HEK293 (cell line): ENCODE measurements around the gene CD69.

Experiments
- CTCF ChIA-PET: fragments of 350-600 bp; formaldehyde crosslinking; extraction: SDS; loops from one replicate; lab custom pipeline; 2021; ENCODE audit warnings: antibody characterized with exemption; lab: Yijun Ruan, JAX
- POLR2A ChIA-PET: fragments of 300-600 bp; formaldehyde crosslinking; extraction: SDS; loops from one replicate; lab custom pipeline; 2020; ENCODE audit warnings: antibody characterized with exemption, inconsistent platforms; lab: Yijun Ruan, JAX
- H3K27ac ChIP-seq: fragments of 200-500 bp; sonication (Bioruptor generic); 2 replicates; pipeline ENCODE4 v1.5.1; 2014; ENCODE audit warnings: low read depth, low read length, control low read depth, inconsistent platforms; ENCODE audit errors: extremely low read depth
- H3K36me3 ChIP-seq, 2 experiments: fragments of 200-500 bp in 1 of 2; sonication (Bioruptor generic) in 1 of 2; 1 replicate in 1 of 2; 2 replicates in 1 of 2; pipeline ENCODE4 v1.5.1; 2014 to 2017; ENCODE audit warnings: inconsistent platforms in 2 of 2, low read length in 2 of 2; ENCODE audit not compliant: control insufficient read depth in 2 of 2, insufficient read depth in 1 of 2
- H3K4me1 ChIP-seq: fragments of 200-500 bp; sonication (Bioruptor generic); 2 replicates; pipeline ENCODE4 v1.5.1; 2014; ENCODE audit warnings: mild to moderate bottlenecking, low read length, inconsistent platforms; ENCODE audit not compliant: control insufficient read depth, insufficient read depth
- H3K4me3 ChIP-seq: 2 replicates; pipeline ENCODE4 v1.5.1; 2011; ENCODE audit warnings: low read depth, mild to moderate bottlenecking, control low read depth, low read length, moderate library complexity
- H3K9me3 ChIP-seq: fragments of 200-500 bp; sonication (Bioruptor generic); 2 replicates; pipeline ENCODE4 v1.5.1; 2014; ENCODE audit warnings: low read depth, low read length, inconsistent platforms; ENCODE audit not compliant: control insufficient read depth, insufficient read depth
- HOXD13 ChIP-seq: sonication (generic); formaldehyde crosslinking; IDR thresholded peaks from 2 replicates; pipeline ENCODE4 v1.8.0; 2022; ENCODE audit warnings: missing genetic modification reagents, borderline replicate concordance
- KLF1 ChIP-seq: fragments of 450-650 bp; formaldehyde crosslinking; IDR thresholded peaks from 2 replicates; pipeline ENCODE4 v1.5.1; 2016; ENCODE audit warnings: missing biosample characterization, missing genetic modification characterization
- TCF7L2 ChIP-seq: IDR thresholded peaks from 2 replicates; pipeline ENCODE4 v1.6.1; 2011; ENCODE audit warnings: low read depth, mild to moderate bottlenecking, inconsistent platforms, low read length, moderate library complexity, borderline replicate concordance
- ZEB2 ChIP-seq: fragments of 450-650 bp; formaldehyde crosslinking; IDR thresholded peaks from 2 replicates; pipeline ENCODE4 v1.5.1; 2016; ENCODE audit warnings: missing biosample characterization, missing genetic modification characterization
- ZIC2 ChIP-seq: fragments of 450-650 bp; formaldehyde crosslinking; IDR thresholded peaks from 2 replicates; pipeline ENCODE4 v1.5.1; 2016; ENCODE audit warnings: missing biosample characterization, missing genetic modification characterization
- ZNF140 ChIP-seq: fragments of 450-650 bp; formaldehyde crosslinking; IDR thresholded peaks from 2 replicates; pipeline ENCODE4 v1.5.1; 2016; ENCODE audit warnings: missing biosample characterization, missing genetic modification characterization
- ZNF157 ChIP-seq: fragments of 450-650 bp; formaldehyde crosslinking; IDR thresholded peaks from 2 replicates; pipeline ENCODE4 v1.5.1; 2016; ENCODE audit warnings: missing biosample characterization, missing genetic modification characterization
- ZNF248 ChIP-seq: fragments of 450-650 bp; formaldehyde crosslinking; IDR thresholded peaks from 2 replicates; pipeline ENCODE4 v1.5.1; 2017; ENCODE audit warnings: missing biosample characterization, missing genetic modification characterization
- ZNF292 ChIP-seq: fragments of 450-650 bp; formaldehyde crosslinking; IDR thresholded peaks from 2 replicates; pipeline ENCODE4 v1.5.1; 2016; ENCODE audit warnings: low read depth, missing biosample characterization, missing genetic modification characterization, borderline replicate concordance
- ZNF350 ChIP-seq: fragments of 450-650 bp; formaldehyde crosslinking; IDR thresholded peaks from 2 replicates; pipeline ENCODE4 v1.5.0; 2017; ENCODE audit warnings: missing biosample characterization, mild to moderate bottlenecking, missing genetic modification characterization
- ZNF501 ChIP-seq: fragments of 450-650 bp; formaldehyde crosslinking; IDR thresholded peaks from 2 replicates; pipeline ENCODE4 v1.5.1; 2016; ENCODE audit warnings: missing biosample characterization, missing genetic modification characterization
- ZNF514 ChIP-seq: fragments of 450-650 bp; formaldehyde crosslinking; IDR thresholded peaks from 2 replicates; pipeline ENCODE4 v1.5.1; 2016; ENCODE audit warnings: missing biosample characterization, missing genetic modification characterization
- ZNF521 ChIP-seq: fragments of 450-650 bp; formaldehyde crosslinking; IDR thresholded peaks from 2 replicates; pipeline ENCODE4 v1.5.1; 2017; ENCODE audit warnings: missing biosample characterization, mild to moderate bottlenecking, missing genetic modification characterization
- ZNF530 ChIP-seq: fragments of 450-650 bp; formaldehyde crosslinking; IDR thresholded peaks from 2 replicates; pipeline ENCODE4 v1.5.1; 2016; ENCODE audit warnings: low read depth, missing biosample characterization, missing genetic modification characterization
- ZNF558 ChIP-seq: fragments of 450-650 bp; formaldehyde crosslinking; IDR thresholded peaks from 2 replicates; pipeline ENCODE4 v1.5.1; 2016; ENCODE audit warnings: missing biosample characterization, missing genetic modification characterization
- ZNF585B ChIP-seq: fragments of 450-650 bp; formaldehyde crosslinking; IDR thresholded peaks from 2 replicates; pipeline ENCODE4 v1.5.1; 2016; ENCODE audit warnings: missing biosample characterization, missing genetic modification characterization
- ZNF654 ChIP-seq: fragments of 450-650 bp; formaldehyde crosslinking; IDR thresholded peaks from 2 replicates; pipeline ENCODE4 v1.5.1; 2016; ENCODE audit warnings: low read depth, missing biosample characterization, missing genetic modification characterization
- ZNF670 ChIP-seq: fragments of 450-650 bp; formaldehyde crosslinking; IDR thresholded peaks from 2 replicates; pipeline ENCODE4 v1.5.1; 2016; ENCODE audit warnings: missing biosample characterization, missing genetic modification characterization, low read depth
- ZNF677 ChIP-seq: fragments of 450-650 bp; IDR thresholded peaks from 2 replicates; pipeline ENCODE4 v1.5.0; 2018; ENCODE audit warnings: missing biosample characterization, mild to moderate bottlenecking, missing genetic modification characterization, moderate library complexity
- ZNF707 ChIP-seq: fragments of 450-650 bp; formaldehyde crosslinking; IDR thresholded peaks from 2 replicates; pipeline ENCODE4 v1.5.1; 2016; ENCODE audit warnings: missing biosample characterization, missing genetic modification characterization
- ZNF785 ChIP-seq: fragments of 450-650 bp; formaldehyde crosslinking; IDR thresholded peaks from 2 replicates; pipeline ENCODE4 v1.5.1; 2016; ENCODE audit warnings: missing biosample characterization, missing genetic modification characterization
- ZNF792 ChIP-seq: fragments of 450-650 bp; formaldehyde crosslinking; IDR thresholded peaks from 2 replicates; pipeline ENCODE4 v1.5.1; 2016; ENCODE audit warnings: missing biosample characterization, missing genetic modification characterization
- ZSCAN16 ChIP-seq: fragments of 450-650 bp; formaldehyde crosslinking; IDR thresholded peaks from 2 replicates; pipeline ENCODE4 v1.5.1; 2016; ENCODE audit warnings: missing biosample characterization, missing genetic modification characterization
- ZSCAN30 ChIP-seq: fragments of 450-650 bp; IDR thresholded peaks from 2 replicates; pipeline ENCODE4 v1.5.1; 2018; ENCODE audit warnings: missing biosample characterization, mild to moderate bottlenecking, missing genetic modification characterization, moderate library complexity
- TF ChIP-seq, protein P1 (sequence below): IDR thresholded peaks from 2 replicates; pipeline ENCODE4 v1.6.1; 2011; ENCODE audit warnings: mild to moderate bottlenecking, low read depth, low read length, borderline replicate concordance
- TF ChIP-seq, protein P2 (sequence below): fragments of 450-650 bp; formaldehyde crosslinking; IDR thresholded peaks from 2 replicates; pipeline ENCODE4 v1.5.1; 2017; ENCODE audit warnings: missing biosample characterization, mild to moderate bottlenecking, missing genetic modification characterization, moderate library complexity
- TF ChIP-seq, protein P3 (sequence below): fragments of 450-650 bp; formaldehyde crosslinking; IDR thresholded peaks from 2 replicates; pipeline ENCODE4 v1.5.1; 2016; ENCODE audit warnings: missing biosample characterization, missing genetic modification characterization

The CD69 gene

DNA sequence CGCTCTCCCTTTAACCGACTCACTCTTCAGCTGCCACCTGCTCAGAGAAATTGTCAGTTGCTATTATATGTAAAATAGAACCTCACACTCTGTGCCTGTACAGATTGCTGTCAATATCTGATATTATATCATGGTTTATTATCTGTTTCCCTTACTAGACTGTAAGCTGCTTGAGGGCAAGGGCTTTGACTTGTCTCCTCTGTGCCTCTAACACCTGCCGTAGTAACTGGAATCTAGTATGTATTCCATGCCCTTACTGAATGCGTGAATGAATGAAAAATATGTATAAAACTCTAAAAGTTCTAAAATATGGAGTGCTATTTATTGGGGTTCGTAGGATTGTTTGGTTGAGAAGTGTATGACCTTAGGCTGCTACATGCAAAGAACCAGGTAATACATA, 1.7 kb upstream of the CD69 start:
- TF ChIP-seq ZNF654 (no peak), ZNF707 (no peak), ZEB2 (tag by site-specific recombination) (no peak), ZNF785 (tag by site-specific recombination) (no peak), TCF7L2 (no peak), ZNF521 (no peak), ZNF670 (tag by site-specific recombination) (no peak), ZNF157 (tag by site-specific recombination) (no peak), ZNF350 (no peak), ZSCAN16 (tag by site-specific recombination) (no peak), ZNF140 (tag by site-specific recombination) (no peak), ZNF501 (tag by site-specific recombination) (no peak), HOXD13 (no peak), ZNF585B (tag by site-specific recombination) (no peak), ZNF248 (tag by site-specific recombination) (no peak)
- TF ChIP-seq, protein P1, sequence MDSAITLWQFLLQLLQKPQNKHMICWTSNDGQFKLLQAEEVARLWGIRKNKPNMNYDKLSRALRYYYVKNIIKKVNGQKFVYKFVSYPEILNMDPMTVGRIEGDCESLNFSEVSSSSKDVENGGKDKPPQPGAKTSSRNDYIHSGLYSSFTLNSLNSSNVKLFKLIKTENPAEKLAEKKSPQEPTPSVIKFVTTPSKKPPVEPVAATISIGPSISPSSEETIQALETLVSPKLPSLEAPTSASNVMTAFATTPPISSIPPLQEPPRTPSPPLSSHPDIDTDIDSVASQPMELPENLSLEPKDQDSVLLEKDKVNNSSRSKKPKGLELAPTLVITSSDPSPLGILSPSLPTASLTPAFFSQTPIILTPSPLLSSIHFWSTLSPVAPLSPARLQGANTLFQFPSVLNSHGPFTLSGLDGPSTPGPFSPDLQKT: no peak
- TF ChIP-seq, protein P2, sequence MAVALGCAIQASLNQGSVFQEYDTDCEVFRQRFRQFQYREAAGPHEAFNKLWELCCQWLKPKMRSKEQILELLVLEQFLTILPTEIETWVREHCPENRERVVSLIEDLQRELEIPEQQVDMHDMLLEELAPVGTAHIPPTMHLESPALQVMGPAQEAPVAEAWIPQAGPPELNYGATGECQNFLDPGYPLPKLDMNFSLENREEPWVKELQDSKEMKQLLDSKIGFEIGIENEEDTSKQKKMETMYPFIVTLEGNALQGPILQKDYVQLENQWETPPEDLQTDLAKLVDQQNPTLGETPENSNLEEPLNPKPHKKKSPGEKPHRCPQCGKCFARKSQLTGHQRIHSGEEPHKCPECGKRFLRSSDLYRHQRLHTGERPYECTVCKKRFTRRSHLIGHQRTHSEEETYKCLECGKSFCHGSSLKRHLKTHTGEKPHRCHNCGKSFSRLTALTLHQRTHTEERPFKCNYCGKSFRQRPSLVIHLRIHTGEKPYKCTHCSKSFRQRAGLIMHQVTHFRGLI (tag by site-specific recombination): no peak
- ChIA-PET CTCF (interaction anchor here (0.6 to 5.3 kb wide), 3 partner anchors 12 to 1025 kb away, joined by 3 to 46 read pairs (median 3); no protein-coding TSS in a partner anchor), POLR2A (no interaction called here)
- Histone ChIP-seq H3K4me1 (no peaks in the 10 kb centered on the region), H3K9me3 (no peaks in the 10 kb centered on the region), H3K27ac (no peak overlapping the region), H3K36me3 (no peaks in the 10 kb centered on the region), H3K4me3 (no peak overlapping the region)

DNA sequence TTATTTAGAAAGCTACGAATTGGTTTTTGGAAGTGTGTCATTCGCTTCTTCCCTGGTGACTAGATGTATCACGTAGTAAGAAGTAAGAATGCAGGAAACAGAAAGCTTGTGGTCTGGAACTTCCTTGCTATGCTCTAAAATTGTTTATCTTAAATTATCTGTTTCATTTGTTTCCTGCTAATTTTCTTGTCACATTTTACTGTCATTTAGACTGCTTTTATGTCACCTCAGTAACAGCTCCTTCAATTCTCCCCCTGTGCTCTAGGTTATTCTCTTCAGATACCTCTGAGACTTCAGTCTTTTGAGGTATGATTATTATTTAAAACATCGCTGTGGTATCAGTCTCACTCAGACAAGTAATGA, 699 bp upstream of the CD69 start:
- CTCF ChIA-PET: interaction anchor here (5.3 kb wide), 1 partner anchor 11 kb away, joined by 46 read pairs; no protein-coding TSS in a partner anchor
- H3K9me3 ChIP-seq: no peaks in the 10 kb centered on the region
- no peaks in the 10 kb centered on the region for H3K36me3 ChIP-seq
- no peaks in the 10 kb centered on the region for H3K4me1 ChIP-seq
- POLR2A ChIA-PET: no interaction called here
- no peak overlapping the region for H3K4me3 ChIP-seq
- no peak for TF ChIP-seq ZNF514
- no peak for TF ChIP-seq KLF1 (tag by site-specific recombination)
- no peak for TF ChIP-seq ZNF792
- TF ChIP-seq ZSCAN30: no peak
- TF ChIP-seq ZNF558 (tag by site-specific recombination): no peak
- TF ChIP-seq HOXD13: no peak
- no peak for TF ChIP-seq ZNF530 (tag by site-specific recombination)
- no peak for TF ChIP-seq ZIC2 (tag by site-specific recombination)
- TF ChIP-seq, protein P3, sequence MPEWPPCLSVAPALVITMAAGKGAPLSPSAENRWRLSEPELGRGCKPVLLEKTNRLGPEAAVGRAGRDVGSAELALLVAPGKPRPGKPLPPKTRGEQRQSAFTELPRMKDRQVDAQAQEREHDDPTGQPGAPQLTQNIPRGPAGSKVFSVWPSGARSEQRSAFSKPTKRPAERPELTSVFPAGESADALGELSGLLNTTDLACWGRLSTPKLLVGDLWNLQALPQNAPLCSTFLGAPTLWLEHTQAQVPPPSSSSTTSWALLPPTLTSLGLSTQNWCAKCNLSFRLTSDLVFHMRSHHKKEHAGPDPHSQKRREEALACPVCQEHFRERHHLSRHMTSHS (tag by site-specific recombination): no peak
- TF ChIP-seq ZNF292: no peak
- no peak for TF ChIP-seq ZNF677 (tag by site-specific recombination)
- TF ChIP-seq, all 188 proteins: peak for 0
- H3K27ac ChIP-seq: no peak overlapping the region
